Stimulated activated CD8-positive, alpha-beta memory T cell treated with anti-CD3 and anti-CD28 coated beads, Interleukin-2, amount 100 ng/mL, for 48 hours (primary cell): ENCODE measurements around the gene DTNB.
"Not testable (repeated sequence)": the region's sequence is repeated elsewhere in the genome, so short reads cannot be mapped to it uniquely, and the experiment has no call there.

Source experiments
- DNase-seq, 2 donors: peaks; one replicate each; pipeline ENCODE4 v3.0.0-alpha.2; 2020; ENCODE audit warnings: low read depth in 2 of 2

DTNB gene

GRCh38 chr2:25673300-25674076, at the start of gene DTNB:
Gene DTNB, minus strand, starts transcription at chr2:25673577. Its CDS starts 20,917 bp downstream, at chr2:25652660.
- DNase-seq, result peak; percentile 54 to 73

GRCh38 chr2:25722224-25722623, 48.8 kb upstream of the DTNB start:
- DNase-seq, result no peak

GRCh38 chr2:25720575-25720974, 47.2 kb upstream of the DTNB start:
- DNase-seq, result no peak

GRCh38 chr2:25714740-25715139, 41.4 kb upstream of the DTNB start:
- DNase-seq, result no peak

- DNase-seq, result no peak
These were observed 39.1 kb upstream of the DTNB start for GRCh38 chr2:25712455-25712854.

- DNase-seq, result no peak
These were observed 38.4 kb upstream of the DTNB start for GRCh38 chr2:25711675-25712354.

GRCh38 chr2:25710750-25711149, 37.4 kb upstream of the DTNB start:
- DNase-seq, result no peak

GRCh38 chr2:25709349-25709748, 36.0 kb upstream of the DTNB start:
- no peak for DNase-seq

- no peak for DNase-seq
These were observed 34.7 kb upstream of the DTNB start for GRCh38 chr2:25707927-25708590.

GRCh38 chr2:25705575-25705974, 32.2 kb upstream of the DTNB start:
- not testable (repeated sequence) for DNase-seq

GRCh38 chr2:25701801-25702200, 28.4 kb upstream of the DTNB start:
- no peak for DNase-seq

GRCh38 chr2:25700221-25700660, 26.9 kb upstream of the DTNB start:
- DNase-seq, result no peak

- no peak for DNase-seq
These were observed 25.8 kb upstream of the DTNB start for GRCh38 chr2:25699216-25699615.

GRCh38 chr2:25698752-25699151, 25.4 kb upstream of the DTNB start:
- no peak for DNase-seq

GRCh38 chr2:25697559-25698341, 24.4 kb upstream of the DTNB start:
- DNase-seq, result no peak

- no peak for DNase-seq
These were observed 19.5 kb upstream of the DTNB start for GRCh38 chr2:25692737-25693445.

GRCh38 chr2:25692143-25692542, 18.8 kb upstream of the DTNB start:
- no peak for DNase-seq

- no peak for DNase-seq
These were observed 16.7 kb upstream of the DTNB start for GRCh38 chr2:25690058-25690457.

- DNase-seq, result no peak
These were observed 14.9 kb upstream of the DTNB start for GRCh38 chr2:25688236-25688635.

GRCh38 chr2:25685741-25686140, 12.4 kb upstream of the DTNB start:
- DNase-seq, result no peak
